ENCODE measurements around the gene SRCAP.
"Not testable (repeated sequence)": the region's sequence is repeated elsewhere in the genome, so short reads cannot be mapped to it uniquely, and the experiment has no call there.

The SRCAP gene

DNA sequence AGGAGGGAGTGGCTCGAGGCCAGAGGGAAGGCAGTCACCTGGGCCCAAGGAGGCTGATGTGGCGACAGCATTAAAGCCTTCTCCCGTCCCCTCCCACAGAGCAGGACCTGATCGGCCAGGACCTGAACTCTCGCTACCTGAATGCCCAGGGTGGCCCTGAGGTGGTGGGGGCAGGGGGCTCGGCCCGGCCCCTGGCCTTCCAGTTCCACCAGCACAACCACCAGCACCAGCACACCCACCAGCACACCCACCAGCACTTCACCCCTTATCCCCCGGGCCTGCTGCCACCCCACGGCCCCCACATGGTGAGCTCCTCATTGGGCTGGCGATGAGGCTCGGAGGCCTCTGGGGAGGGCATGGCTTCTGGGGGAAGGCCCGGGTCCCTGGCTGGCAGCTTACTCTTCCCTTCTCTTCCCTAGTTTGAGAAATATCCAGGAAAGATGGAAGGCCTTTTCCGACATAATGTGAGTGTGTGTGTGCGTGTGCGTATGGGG is 34.3 kb upstream of the SRCAP start:
- DNase-seq = no peak

DNA sequence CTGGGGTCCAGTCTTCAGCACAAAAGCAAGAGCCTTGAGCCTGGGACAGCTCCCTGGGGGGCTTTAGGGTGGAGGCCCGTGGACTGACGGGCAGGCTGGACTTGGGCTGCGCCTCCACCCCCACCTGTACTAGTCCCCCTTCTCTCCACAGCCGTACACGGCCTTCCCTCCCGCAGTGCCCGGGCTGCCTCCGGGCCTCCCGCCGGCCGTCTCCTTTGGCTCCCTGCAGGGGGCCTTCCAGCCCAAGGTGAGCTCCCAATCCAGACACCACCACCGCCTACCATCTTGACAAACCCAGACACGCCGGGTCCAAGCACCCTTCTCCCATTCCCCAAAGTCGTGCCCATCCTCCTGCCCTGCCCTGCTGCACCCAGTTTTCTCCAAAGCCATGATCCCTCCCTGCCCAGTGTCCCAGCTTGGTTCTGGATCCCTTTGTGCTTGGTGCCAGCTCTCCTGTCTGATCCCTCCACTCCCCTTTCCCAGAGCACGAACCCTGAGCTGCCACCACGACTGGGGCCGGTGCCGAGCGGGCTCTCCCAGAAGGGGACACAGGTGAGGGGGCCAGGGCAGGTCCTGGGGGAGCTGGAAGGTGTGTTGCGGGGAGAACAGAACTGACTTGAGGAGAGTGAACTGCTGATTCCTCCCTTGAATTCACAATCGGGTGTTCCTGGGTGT is 33.7 kb upstream of the SRCAP start:
- DNase-seq = no peak

DNA sequence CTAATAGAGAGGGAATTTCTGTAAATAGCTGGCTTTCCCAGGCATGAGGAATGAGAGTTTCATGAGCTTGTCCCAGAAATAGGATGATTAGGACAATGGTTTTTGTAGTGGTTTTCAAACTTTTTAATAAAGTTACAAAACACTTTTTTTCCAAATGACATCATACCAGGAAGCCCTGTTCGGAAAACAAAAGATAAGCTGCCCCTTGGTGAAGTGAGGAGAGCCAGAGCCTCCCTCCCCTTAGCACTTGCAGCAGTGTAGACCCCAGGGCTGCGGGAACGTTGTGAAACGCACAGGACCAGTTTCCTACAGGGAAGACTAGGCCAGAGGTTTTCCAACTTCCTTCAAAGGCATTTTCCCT is 33.2 kb upstream of the SRCAP start:
- DNase-seq = no peak

DNA sequence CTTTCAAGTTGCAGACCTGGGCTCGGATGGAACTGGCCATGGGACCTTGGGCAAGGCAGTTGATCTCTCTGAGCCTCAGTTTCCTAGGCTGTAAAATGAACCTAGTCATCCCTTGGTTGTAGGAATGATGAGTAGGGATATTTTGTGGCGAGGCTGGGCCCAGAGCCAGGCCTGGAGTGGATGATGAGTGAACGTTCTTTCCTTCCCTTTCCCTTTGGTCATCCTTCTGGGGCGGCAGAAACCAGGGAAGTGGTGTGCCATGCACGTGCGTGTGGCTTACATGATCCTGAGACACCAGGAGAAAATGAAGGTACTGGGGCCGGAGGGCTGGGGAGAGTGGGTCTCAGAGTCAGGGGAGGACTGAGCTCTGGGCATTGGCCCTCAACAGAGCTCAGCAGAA is 32.3 kb upstream of the SRCAP start:
- DNase-seq = no peak

DNA sequence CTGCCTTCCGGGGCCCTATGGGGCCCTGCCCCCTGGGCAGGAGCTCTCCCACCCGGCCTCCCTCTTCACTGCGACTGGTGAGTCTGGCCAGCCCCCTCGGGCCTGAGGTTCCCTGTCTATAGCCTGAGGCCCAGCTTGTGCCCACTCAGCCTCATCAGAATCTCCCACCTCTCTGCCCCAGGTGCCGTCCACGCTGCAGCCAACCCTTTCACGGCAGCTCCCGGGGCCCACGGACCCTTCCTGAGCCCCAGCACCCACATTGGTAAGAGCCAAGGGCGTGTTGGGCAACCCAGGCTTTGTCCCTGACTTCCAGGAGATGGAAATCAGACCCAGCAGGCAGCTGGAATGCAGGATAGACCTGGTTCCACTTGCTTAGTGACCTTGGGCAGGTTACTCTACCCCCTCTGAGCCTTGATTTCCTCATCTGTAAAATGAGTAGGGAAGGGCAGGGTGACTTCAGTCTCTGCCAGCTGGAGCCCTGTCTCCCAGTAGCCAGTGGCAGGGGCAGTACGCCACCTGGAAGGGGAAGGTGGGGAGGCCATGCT is 31.5 kb upstream of the SRCAP start:
- DNase-seq = no peak

DNA sequence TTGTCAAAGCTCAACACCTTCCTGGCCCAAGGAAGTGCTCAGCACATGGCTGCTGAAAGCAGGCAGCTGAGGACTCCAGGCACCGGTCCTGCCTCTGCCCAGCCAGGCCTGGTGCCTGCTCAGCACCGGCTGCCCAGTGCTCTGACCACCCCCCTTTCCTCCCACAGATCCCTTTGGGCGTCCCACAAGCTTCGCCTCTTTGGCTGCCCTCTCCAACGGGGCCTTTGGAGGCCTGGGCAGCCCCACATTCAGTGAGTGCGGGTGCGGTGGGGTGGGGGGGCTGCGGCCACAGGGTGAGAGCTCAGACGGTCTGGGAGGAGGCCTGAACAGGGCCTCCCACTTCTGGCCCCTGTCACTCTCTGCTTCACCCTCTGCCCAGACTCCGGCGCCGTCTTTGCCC is 30.6 kb upstream of the SRCAP start:
- no peak for DNase-seq

DNA sequence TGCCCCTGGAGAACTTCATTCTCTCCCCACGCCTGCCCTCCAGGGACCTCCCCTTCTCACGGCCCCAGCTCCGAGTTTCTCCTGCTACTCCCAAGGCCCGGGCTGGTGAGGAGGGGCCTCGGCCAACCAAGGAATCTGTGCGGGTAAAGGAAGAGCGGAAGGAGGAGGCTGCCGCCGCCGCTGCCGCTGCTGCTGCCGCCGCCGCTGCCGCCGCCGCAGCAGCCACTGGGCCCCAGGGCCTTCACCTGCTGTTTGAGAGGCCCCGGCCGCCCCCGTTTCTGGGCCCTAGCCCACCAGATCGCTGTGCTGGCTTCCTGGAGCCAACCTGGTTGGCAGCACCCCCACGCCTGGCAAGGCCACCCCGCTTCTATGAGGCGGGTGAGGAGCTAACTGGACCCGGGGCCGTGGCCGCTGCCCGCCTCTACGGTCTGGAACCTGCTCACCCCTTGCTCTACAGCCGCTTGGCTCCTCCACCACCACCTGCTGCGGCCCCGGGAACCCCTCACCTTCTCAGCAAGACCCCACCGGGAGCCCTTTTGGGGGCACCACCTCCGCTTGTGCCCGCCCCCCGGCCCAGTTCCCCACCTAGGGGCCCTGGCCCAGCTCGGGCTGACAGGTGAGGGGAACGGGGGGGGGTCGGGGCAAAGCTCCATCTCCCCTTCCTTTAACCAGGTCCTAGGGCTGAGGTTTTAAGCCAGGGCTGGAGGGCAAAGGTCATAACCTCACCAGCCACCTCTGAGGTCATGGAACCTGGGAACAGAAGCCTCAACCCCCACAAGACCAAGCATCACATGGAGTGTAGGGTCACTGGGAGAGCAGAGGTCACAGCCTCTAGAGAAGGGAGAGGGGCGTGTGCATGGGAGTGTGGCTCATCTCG is 29.7 kb upstream of the SRCAP start:
- DNase-seq = no peak

DNA sequence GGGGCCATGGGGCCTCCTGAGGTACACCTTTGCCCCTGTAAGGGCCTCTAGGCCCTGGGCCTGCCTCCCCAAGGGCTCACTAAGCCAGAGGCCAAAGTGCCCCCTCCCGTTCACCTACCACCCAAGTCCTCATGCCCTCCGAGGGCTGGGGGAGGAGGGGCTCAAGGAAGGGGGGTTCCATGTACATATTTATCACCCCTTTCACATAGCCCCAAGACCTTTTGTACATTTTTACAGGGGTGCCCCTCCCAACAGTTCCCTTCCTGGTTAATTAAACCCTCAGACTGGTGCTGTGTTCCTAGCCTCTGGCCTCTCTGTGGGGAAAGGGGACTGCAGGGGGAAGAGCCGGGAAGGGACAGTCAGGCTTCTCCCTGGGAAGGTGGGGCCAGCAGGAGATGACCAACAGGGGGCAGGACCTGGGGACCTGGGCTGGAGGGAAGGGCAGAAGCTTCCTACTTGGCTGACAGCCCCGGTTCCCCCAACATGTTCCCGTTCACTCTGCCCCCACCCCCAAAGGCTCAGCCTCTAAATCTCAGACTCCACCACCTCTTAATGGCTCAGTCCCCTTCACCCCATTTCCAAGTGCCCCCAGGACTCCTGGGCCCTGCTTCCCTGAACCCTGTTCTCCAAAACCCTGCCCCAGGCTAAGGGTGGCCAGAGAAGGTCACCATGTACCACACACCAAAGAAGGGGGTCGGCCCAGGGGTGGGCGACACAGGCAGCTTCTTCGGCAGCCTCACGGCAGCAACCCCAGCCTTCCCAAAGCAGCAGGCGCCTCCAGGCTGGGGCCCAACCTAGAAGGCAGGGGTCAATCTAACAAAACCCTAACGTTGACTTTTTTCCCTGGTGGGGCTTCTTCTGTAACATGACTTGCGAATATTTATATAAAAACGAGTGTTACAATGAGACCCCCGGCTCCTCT is 28.8 kb upstream of the SRCAP start:
- DNase-seq = no peak

DNA sequence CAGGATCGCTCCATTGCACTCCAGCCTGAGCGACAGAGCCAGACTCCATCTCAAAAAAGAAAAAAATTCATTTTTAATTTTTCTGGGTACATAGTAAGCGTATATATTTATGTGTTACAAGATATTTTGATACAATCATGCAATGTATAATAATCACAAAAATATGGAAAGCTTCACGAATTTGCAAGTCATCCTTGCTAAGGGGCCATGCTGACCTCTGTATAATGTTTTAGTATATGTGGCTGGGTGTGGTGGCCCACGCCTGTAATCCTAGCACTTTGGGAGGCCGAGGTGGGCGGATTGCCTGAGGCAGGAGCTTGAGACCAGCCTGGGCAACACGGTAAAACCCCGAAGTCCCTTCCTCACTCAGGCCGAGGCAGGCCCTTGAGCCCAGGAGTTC is 23.8 kb upstream of the SRCAP start:
- no peak for DNase-seq

DNA sequence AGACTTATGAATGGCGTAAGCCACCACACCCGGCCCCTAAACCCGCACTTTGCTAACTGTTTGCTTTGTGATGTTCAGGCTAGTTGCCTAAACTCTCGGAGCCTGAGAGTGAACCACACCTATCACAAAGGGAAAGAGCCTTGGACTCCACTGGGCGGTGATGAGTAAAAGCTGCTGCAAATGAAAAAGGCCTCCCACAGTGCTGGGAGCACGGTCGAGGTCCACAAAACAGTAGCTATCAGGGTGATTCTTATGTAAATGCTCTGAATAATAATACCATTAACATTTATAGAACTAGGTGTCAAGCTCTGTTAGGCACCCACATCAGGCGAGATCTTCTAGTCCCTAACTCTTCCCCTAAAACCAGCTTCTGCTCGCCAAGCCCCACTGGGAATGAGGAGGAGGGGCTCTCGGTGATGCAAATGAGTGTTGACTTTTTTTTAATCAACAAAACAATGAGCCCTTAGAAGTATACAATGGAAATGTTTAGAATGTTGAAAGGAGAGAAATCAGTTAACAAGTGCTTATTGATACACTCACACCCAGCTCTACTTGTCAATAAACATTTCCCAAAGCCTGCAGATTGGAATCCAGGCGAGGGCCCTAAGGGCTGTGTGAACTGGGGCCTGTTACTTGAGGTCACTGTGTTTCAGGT is 20.9 kb upstream of the SRCAP start:
- DNase-seq = no peak

DNA sequence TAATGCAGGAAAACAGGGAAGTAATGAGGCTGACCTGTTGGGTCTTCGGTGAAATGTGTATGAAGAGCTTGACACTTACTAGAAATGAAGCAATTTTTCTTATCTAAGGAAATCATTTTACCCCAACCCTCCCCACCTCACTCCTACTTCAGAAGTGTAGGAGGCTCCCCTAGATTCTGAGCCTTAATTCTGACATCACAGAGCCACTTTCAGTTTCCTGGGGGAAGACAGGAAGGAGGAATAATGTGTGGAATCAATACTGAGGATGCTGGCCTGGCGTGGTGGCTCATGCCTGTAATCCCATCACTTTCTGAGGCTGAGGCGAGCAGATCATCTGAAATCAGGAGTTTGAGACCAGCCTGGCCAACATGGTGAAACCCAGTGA is 20.4 kb upstream of the SRCAP start:
- no peak for DNase-seq

DNA sequence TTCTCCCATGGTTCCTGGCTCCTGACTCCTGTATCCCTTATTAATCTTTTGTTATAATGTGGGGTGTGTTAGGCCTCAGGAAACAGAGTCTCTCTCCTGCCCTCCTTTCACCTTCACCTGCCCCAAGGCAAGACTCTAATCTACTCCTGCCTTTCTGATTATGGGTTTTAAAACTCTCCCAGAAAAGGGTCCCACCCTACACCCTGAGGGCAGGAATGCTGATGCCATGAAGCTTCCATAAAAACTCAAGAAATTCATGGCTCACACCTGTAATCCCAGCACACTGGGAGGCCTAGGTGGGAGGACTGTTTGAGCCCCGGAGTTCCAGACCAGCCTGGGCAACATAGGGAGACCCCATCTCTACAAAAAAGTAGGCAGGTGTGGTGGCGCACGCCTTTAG is 18.6 kb upstream of the SRCAP start:
- no peak for DNase-seq

DNA sequence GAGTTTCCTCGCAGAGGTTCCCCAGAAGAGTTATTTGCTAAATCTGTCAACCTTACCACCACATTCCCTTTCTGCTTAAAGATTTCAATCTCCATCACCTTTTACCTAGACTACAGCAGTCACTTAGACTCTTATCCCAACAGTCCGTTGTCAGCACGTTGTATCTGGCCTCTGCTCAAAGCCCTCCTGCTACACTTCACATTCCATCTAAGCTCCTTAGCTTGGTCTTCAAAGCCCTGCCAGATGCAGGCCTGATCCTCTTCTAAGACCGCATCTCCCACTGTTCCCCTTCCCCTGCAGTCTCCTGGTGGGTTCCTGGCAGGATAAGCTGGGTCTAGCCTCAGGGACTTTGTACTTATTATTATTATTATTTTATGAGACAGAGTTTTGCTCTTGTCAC is 10.3 kb upstream of the SRCAP start:
- DNase-seq = no peak

DNA sequence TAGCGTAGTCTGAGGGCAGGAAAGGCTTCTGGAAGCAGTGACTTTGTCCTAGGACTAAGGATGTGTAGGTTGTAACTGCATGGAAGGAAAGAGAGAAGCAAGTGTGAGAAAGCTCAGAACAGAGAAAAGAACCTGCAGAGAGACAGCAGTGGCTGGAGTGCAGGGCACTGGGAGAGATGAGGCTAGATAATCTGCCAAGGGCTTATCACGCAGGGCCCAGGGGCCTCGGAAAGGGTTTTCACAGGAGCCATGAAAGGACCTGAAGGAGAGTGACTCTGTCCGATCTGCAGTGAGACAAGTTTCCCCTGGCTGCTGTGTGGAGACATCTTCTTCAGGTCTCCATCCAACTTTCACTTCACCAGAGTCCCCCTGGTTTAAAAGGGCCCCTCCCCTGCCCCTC is 7.1 kb upstream of the SRCAP start:
- DNase-seq = no peak

DNA sequence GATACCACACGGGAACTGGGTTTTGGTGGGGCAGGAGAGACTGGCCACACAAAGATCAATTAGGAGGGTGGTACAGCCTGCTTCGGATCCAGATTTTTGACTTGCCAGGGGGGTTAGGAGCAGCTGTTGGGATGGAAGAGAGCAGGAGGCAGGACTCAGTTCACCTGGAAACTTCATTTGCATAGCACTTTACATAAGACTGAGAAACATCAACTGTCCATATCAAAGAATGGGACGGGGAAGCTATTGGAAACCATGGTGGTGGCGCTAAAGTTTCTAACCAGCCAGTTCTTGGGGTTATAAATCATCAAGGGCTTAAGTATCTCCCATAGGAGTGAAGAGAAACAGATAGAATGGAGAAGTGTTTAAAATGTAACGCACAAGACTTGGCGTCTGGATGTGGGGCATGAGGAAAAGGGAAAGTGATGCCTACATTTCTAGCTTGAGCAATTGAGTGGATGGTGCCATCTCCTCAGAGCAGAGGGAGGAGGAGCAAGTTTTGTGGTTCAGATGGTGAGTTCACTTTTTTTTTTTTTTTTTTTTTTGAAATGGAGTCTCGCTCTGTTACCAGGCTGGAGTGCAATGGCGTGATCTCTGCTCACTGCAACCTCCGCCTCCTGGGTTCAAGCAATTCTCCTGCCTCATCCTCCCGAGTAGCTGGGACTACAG is 6.4 kb upstream of the SRCAP start:
- peak in 1 of 5 experiments; percentile 19 for DNase-seq

DNA sequence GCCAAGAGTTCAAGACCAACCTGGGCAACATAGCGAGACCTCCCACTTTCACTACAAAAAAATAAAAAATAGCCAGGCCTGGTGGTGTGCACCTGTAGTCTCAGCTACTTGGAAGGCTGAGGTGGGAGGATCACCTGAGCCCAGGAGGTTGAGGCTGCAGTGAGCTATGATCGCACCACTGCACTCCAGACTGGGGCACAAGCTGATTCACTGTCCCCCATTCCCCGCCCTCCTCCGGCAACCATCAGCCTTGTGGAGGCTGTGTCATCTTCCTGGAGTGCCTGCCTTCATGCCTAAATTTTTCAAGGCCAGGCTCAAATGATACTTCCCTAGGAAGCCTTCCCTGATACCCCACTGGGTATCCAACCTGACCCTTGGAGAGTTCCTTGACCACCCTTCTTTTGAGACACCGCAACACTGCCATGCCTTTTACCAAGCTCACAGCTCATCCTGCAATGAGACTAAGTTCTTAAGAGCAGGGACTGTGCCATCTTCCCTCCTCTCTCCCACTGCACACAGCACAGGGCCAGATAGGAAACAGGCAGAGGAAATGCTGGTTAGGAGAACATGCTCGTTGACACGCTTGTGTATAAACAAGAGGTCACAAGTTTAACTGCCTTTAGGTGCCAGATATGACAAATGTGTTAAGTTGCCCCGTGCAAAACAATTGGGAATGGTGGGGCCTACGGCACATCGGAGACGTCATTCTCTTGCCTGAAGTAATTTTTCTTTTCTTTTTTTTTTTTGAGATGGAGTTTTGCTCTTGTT is 3.9 kb upstream of the SRCAP start:
- DNase-seq = peak in 1 of 5 experiments; percentile 18

DNA sequence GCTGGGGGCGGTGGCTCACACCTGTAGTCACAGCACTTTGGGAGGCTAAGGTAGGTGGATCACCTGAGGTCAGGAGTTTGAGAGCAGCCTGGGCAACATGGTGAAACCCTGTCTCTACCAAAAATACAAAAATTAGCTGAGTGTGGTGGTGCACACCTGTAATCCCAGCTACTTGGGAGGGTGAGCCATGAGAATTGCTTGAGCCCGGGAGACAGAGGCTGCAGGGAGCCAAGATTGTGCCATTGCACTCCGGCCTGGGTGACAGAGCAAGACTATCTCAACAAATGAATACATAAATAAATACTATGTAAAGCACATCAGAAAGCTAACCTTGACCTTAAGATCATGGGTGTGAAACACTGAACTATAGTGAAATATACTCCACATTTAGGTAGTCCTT is 2.3 kb upstream of the SRCAP start:
- DNase-seq = not testable (repeated sequence)

DNA sequence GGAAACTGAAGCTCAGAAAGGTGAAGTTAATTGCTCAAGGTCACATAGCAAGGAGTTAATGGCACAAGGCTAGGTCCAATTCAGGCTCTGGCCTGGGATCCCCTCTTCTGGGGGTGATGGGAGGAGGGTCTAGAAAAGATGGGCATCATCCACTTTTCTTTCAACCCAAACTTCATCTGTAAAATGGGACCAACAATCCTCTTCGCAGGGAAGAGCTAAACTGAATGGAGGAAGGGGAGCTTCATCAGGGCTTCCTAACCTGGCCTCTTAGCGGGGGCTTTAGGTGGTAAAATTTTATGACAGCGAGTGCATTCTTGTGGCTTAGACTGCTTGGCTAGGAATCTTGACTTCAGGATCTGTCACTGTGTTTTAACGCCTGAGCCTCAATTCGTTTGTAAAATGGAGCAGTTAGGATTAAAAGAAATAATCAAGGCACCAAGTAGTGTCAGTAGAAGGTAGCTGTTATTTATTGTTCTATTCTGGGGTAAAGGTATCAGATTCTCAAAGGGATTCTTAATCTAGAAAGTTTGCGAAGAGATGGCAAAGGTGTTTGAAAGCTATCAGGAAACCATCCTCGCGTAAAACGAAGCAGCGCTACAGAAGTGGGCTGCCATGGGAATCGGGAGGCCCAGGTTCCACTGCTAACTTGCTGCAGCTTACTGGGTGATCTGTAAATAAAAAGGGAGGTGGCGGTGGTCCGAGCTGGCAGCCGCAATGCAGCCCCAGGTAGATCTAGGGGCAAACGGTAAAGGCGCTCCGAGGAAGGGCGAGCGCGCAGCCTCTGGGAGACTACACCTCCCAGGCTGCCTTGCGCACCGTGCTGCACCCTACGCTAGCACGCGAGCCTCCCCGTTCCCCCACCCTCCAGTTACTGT is 1.5 kb upstream of the SRCAP start:
- no peak for DNase-seq

DNA sequence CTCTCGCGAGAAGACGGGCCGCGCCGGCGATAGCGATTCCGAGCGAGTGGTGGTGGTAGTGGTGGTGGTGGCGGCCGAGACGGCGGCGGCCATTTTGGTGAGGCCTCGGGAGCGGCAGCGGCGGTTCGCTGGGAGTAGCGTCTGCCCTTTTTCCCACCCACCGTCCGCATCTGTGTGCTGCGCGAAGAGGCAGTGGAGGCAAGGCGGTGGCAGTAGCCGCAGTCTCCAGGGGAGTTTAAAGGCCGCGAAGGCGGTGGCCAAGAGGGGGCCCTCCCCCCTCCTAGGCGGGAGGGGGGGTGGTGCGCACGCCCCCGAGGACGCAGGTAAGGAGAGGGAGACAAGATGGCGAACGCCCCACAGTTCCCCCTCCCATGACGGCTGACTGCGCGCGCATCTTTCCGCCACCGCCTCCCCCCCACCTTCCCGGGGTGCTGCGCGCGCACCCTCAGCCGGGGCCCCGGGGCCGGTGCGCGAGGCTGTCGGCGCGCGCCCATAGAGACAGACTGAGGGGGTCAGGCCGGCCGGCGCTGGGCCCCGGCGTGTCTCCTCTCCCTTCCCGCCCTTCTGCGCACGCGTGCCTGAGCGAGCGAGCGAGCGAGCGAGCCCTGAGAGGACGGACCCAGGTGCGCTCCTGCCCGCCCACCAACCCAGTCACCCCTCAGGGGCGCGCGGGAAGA is 694 bp upstream of the SRCAP start:
- DNase-seq = peak; percentile 99

Measured in T-helper 2 cell (primary cell).